Posterior cingulate gyrus (tissue), 11 donors: ENCODE measurements around the gene SLC6A2.
"Not testable (repeated sequence)": the region's sequence is repeated elsewhere in the genome, so short reads cannot be mapped to it uniquely, and the experiment has no call there.

Experiments used
- DNase-seq, 10 donors: peaks; one replicate each; pipeline versions ENCODE4 v3.0.0 to v3.0.0-alpha.2; 2020 to 2021; ENCODE audit warnings: mixed read lengths in 3 of 10
- intact Hi-C: fragments of 100-400 bp; cut with DNase I; formaldehyde crosslinking; loops from one replicate; pipeline ENCODE4 v1.15.1; 2023

The SLC6A2 gene

DNA sequence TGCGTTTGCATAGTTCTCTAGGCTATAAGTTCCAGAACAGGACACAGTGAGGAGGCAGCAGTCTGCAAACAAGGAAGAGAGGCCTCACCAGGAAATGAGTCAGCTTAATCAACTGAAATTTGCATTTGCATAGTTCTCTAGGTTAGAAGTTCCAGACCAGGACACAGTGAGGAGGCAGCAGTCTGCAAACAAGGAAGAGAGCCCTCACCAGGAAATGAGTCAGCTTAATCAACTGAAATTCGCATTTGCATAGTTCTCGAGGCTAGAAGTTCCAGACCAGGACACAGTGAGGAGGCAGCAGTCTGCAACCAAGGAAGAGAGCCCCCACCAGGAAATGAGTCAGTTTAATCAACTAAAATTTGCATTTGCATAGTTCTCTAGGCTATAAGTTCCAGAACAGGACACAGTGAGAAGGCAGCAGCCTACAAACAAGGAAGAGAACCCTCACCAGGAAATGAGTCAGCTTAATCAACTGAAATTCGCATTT is 97.4 kb downstream of the SLC6A2 start:
- intact Hi-C loops, DNase-seq: not testable (repeated sequence)
